ENCODE data around the gene ADAMTS4.

GRCh38 chr1:161172776-161173376, 26.0 kb downstream of the ADAMTS4 start:
- TF ChIP-seq, protein P1, sequence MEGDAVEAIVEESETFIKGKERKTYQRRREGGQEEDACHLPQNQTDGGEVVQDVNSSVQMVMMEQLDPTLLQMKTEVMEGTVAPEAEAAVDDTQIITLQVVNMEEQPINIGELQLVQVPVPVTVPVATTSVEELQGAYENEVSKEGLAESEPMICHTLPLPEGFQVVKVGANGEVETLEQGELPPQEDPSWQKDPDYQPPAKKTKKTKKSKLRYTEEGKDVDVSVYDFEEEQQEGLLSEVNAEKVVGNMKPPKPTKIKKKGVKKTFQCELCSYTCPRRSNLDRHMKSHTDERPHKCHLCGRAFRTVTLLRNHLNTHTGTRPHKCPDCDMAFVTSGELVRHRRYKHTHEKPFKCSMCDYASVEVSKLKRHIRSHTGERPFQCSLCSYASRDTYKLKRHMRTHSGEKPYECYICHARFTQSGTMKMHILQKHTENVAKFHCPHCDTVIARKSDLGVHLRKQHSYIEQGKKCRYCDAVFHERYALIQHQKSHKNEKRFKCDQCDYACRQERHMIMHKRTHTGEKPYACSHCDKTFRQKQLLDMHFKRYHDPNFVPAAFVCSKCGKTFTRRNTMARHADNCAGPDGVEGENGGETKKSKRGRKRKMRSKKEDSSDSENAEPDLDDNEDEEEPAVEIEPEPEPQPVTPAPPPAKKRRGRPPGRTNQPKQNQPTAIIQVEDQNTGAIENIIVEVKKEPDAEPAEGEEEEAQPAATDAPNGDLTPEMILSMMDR (IDR thresholded peaks at IDR 0.05): no peak
- no peak for TF ChIP-seq POLR2A (IDR thresholded peaks at IDR 0.05)
